Stimulated activated naive CD8-positive, alpha-beta T cell treated with anti-CD3 and anti-CD28 coated beads, Interleukin-15, Interleukin-2, amounts not matched to agents 100 U/mL and 50 U/mL, for 24 hours (primary cell): ENCODE data around the gene RESF1.
"Not testable (repeated sequence)": the region's sequence is repeated elsewhere in the genome, so short reads cannot be mapped to it uniquely, and the experiment has no call there.

ENCODE experiments used
- ATAC-seq: fragments of 150-1000 bp; cut with Tn5 transposase; one replicate; pipeline ENCODE4 v1.10.0; 2021
- DNase-seq: peaks from one replicate; pipeline ENCODE4 v3.0.0; 2021

Gene RESF1

DNA sequence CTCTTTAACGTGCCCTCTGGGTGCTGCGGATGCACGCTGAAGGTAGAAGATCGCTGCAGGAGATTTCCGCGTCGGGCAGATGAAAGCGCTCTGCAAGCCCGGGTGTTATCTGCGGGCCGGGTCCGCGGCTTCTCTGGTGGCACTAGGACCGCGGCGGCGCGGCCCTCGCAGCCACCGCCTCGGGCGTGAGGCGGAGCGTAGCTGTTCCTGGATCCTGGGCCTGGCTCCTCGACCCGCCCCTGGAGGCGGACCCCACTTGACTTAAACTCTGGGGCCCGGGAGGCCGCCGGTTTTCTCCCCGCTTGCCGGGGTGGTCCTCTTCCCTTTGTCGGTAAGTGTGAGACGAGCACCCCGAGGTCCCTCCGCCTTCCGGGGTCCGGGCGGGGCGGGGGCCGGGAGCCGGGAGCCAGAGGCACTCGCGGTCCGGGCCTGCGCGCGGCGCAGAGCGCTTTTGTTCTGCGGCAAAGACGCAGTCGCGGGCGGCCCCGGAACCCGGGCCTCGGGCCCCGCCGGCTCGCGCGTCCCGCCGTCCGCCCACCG, at the start of gene RESF1:
Gene RESF1 (plus strand): TSS at position 255 of the 540 bp plus-strand sequence. CDS start 21,541 bp downstream, outside the sequence.
- peak; percentile 86 for DNase-seq
- ATAC-seq = peak; percentile 90

DNA sequence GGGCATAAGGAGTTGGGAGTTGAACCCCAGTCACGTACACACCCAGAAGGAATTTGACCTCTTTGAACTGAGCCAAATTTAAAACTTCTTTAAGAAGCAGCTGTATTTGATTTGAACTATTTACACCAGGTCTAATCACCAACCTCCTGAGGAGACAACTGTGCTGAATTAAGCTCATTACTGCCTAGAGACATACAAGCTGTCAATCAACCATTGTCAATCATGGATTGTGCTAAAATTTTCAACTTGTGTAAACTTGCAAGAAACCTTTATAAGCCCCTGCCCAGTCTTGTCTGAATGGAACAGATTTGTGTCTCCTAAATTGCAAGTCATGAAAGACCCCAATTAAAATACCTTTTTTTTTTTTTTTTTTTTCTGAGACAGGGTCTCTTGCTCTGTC, 44.3 kb upstream of the RESF1 start:
- no peak for ATAC-seq
- no peak for DNase-seq

DNA sequence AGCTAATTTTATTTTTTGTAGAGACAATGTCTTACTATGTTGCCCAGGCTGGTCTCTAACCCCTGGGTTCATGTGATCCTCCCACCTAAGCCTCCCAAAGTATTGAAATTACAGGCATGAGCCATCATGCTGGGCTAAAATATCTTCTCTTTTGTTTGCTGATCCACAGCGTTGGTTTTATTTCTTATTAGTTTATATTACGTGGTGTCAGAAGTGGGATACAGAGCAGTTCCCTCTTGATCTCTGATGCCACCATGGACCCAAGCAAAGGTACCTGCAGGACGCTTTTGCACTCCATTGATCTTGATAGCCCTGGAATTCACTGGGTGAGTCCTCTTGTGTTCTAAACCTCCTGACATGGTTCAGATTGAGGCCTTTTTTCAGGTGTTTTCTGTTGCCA, 43.8 kb upstream of the RESF1 start:
- no peak for DNase-seq
- ATAC-seq = no peak

GRCh38 chr12:31922341-31923062, 36.7 kb upstream of the RESF1 start:
- no peak for DNase-seq
- ATAC-seq = peak; percentile 49

GRCh38 chr12:31923063-31923412, 36.2 kb upstream of the RESF1 start:
- ATAC-seq = no peak
- no peak for DNase-seq

- DNase-seq (peak; percentile 28), ATAC-seq (peak; percentile 51)
These were observed 30.8 kb upstream of the RESF1 start for GRCh38 chr12:31928246-31929026.

DNA sequence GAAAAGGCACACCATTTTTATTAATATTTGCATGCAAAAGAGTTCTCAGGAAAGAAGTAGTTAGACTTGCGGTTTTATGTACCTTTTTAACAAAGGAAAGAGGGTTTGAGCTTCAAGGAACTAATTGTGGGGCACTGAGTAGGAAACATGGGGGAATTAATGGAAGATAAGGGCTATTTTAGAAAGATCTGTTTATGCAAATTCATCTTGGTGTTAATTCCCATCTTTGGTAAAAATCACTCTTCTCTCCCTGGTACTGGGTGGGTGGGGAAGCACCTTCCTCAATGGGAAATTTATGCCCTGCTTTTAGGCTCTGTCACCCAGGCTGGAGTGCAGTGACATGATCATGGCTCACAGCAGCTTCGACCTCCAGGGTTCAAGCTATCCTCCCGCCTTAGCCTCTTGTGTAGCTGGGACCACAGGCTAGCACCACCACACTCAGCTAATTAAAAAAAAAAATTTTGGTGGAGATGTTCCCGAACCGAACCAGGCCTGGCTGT, 30.1 kb upstream of the RESF1 start:
- DNase-seq = peak; percentile 46

GRCh38 chr12:31931796-31932715, 27.2 kb upstream of the RESF1 start:
- ATAC-seq (peak; percentile 51), DNase-seq (no peak)

More for the DNA sequence above, 30.1 kb upstream of the RESF1 start:
- peak; percentile 72 for ATAC-seq

DNA sequence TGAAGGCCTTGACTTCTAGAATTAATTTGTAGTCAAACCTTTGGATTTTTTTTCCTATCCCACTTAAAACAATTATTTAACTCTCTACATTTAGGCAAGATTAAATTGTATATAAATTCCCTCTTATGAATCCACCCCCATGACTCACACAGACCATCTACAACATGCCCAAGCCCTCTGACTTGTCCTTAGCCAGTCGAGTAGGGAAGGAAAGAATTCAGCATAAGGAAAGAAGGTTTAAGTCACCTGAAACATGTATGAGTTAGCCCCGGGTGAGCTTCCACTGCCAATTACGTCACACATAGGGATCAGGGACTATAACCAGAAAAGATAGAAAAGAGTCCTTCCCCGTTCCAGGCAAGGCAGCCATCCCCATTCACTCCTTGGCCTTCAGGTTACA, 14.9 kb upstream of the RESF1 start:
- DNase-seq (no peak), ATAC-seq (no peak)

- ATAC-seq = no peak
- DNase-seq = no peak
These were observed 11.2 kb upstream of the RESF1 start for GRCh38 chr12:31947971-31948370.

DNA sequence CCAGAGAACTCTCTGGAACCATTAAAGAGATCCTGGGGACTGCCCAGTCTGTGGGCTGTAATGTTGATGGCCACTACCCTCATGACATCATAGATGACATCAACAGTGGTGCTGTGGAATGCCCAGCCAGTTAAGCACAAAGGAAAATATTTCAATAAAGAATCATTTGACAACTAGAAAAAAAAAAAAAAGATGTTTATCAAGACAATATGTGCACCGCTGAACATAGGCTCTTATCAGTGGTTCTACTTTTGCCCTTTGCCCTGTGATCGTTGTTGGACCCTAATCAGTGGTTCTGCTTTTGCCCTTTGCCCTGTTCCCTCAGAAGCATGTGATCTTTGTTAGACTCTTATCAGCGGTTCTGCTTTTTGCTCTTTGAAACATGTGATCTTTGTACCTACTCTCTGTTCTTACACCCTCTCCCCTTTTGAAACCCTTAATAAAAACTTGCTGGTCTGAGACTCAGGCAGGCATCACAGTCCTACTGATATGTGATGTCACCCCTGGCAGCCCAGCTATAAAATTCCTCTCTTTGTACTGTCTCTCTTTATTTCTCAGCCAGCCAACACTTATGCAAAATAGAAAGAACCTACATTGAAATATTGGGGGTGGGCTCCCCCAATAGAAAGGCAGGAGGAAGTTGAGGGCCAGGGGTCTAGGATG, 10.4 kb upstream of the RESF1 start:
- DNase-seq, ATAC-seq: not testable (repeated sequence)

DNA sequence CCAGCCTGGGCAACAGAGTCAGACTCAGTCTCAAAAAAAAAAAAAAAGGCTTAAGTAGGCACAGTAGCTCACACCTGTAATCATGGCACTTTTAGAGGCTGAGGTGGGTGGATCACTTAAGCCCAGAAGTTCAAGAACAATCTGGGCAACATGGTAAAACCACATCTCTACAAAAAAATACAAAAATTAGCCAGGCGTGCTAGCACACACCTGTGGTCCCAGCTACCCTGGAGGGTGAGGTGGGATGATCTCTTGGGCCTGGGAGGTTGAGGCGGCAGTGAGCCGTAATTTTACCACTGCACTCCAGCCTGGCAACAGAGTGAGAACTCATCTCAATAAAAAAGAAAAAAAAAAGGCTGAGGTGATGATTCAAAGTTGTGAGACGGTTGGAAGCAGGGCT, 9.1 kb upstream of the RESF1 start:
- ATAC-seq (no peak), DNase-seq (no peak)

GRCh38 chr12:31950492-31950891, 8.7 kb upstream of the RESF1 start:
- DNase-seq (no peak), ATAC-seq (no peak)

DNA sequence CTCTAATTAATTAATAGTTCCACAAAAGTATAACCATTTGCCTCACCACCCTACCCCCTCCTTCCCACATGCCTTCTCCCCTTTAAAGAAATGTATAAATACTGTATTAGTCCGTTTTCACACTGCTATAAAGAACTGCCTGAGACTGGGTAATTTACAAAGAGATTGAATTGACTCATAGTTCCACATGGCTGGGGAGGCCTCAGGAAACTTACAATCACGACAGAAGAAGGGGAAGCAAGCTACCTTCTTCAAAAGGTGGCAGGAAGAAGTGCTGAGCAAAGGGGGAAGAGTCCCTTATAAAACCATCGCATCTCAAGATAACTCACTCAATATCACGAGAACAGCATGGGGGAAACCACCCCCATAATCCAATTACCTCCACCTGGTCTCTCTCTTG, 8.2 kb upstream of the RESF1 start:
- ATAC-seq (peak; percentile 50), DNase-seq (no peak)

DNA sequence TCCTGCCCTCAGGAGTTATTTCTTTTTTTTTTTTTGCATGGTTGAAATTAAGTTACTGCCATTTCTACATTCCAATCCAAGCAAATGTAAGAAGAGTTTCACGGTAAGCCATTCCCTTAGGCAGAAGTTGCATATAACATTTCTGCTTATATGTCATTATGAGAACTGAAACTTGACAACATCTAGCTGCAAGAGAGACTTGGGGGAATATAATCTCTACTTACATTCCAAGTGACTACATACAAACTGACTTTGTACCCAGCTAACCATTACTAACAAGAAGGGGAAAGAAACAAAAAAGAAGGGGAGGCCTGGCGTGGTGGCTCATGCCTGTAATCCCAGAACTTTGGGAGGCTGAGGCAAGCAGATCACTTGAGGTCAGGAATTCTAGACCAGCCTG, 7.3 kb upstream of the RESF1 start:
- DNase-seq (no peak), ATAC-seq (no peak)

- DNase-seq (no peak), ATAC-seq (no peak)
These were observed 6.8 kb upstream of the RESF1 start for GRCh38 chr12:31952418-31952817.

- ATAC-seq = peak; percentile 3
- no peak for DNase-seq
These were observed 4.0 kb upstream of the RESF1 start for GRCh38 chr12:31954925-31955858.

DNA sequence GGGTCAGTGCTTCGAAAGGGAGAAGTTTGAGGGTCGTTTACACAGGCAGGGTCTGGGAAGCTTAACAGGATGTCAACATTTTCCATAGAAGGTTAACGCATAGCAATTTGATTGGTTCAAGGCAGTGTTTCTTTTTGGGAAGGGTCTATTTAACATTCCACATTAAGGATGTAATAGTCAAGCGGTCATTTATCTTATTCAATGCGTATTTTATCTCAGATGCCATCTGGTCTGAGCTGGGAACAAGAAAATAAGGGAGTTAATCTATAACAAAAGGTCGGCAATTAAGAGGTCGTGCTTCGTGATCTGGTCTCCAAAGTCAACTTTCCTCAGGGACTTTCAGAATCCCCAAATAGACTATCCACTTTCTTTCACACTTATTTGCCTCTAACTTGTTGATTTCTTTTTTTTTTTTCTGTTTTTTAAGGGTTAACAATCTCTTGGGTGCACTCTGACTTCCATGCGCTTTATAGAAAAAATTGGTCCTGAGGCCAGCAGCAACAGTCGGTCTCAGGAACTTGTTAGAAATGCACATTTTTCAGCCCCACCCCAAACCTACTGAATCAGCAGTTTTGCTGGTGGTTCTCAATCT, 550 bp upstream of the RESF1 start:
- no peak for DNase-seq
- no peak for ATAC-seq

DNA sequence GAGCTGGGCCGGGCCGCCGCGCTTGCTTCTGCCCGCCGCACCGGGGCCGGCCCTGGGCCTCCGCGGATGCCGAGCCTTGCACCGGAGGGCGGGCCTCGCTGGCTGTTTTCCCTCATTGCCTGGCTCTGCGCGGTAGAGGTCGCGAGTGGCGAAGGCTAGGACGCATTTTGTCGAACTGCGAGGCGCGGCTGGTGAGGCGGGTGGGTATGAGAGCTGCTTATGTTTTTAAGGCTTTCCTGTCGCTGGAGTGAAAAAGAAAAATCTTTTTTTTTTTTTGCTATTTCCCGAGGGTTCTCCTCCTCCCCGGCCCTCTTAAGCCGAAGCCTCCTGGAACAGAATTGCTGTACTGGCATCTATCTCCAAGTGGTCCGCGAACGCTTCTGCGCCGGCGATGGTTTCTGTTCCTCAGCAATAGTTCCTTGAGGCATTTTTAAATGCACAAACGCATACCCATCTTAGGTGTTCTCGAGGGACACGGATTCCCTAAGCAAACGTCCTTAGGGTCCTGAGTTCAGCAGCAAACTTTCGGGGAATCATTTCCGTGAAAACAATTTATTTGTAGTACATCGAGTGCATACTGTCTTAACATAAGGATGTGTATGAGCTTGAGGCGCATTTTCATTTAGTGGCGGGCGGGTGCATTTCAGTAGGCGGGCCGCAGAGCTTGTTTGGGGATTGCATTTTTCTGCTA, 631 bp downstream of the RESF1 start:
- DNase-seq (peak; percentile 71), ATAC-seq (no peak)
